Activated naive CD4-positive, alpha-beta T cell (primary cell): ENCODE measurements around the gene KIAA1958.
"Not testable (repeated sequence)": the region's sequence is repeated elsewhere in the genome, so short reads cannot be mapped to it uniquely, and the experiment has no call there.

ENCODE experiments used
- DNase-seq, 4 experiments: peaks; one replicate each; lab custom pipeline; 2025; lab: John Stamatoyannopoulos, UW

Gene KIAA1958

GRCh38 chr9:112663681-112664080, 177.1 kb downstream of the KIAA1958 start:
- no peak for DNase-seq

DNA sequence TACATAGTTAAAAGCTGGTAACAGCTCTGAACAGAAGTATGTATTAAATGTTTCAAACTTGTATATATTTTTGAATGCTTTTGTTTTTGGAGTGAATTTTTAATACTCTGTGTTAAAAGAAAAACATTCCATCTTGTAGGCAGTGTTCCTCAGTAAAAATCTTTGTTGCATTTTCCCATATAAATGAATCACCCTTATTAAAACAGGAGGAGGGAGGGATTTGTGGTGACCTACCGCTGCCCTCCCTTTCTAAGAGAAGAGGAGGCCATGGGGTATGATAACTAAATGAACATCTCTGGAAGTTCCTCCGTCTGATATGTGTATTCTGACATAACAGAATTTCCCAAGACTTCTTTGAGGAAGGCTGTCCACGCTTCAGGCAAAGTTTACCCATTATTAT, 177.9 kb downstream of the KIAA1958 start:
- DNase-seq = no peak

GRCh38 chr9:112665347-112665746, 178.7 kb downstream of the KIAA1958 start:
- DNase-seq = no peak

GRCh38 chr9:112669326-112669725, 182.7 kb downstream of the KIAA1958 start:
- no peak for DNase-seq

DNA sequence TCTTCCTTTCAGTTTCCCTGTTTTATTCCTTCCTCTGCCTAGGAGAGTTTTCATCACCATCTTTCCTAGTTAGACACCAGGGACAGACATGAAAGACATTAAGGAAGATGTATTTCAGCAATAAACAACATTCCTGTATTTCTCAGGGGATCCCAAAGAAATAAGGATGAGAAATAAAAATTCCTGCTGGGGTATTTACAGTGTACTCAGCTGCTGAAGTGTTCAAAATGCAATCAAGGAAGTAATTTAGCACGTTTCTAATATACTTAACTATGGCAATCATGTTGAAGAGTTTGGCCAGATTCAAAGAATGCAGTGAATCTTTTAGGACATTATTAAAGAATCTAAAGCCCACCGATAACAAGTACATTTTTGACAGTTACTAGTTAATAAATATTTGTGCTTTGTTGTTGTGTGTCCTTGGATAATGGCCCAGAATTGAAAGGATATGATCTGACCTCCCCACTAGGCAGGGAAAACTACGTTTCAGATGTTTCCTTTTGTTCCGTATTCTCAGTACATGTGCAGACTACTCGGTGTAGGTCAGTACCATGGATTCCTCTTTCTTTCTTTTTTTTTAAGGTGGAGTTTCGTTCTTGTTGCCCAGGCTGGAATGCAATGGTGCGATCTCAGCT, 184.5 kb downstream of the KIAA1958 start:
- no peak for DNase-seq

DNA sequence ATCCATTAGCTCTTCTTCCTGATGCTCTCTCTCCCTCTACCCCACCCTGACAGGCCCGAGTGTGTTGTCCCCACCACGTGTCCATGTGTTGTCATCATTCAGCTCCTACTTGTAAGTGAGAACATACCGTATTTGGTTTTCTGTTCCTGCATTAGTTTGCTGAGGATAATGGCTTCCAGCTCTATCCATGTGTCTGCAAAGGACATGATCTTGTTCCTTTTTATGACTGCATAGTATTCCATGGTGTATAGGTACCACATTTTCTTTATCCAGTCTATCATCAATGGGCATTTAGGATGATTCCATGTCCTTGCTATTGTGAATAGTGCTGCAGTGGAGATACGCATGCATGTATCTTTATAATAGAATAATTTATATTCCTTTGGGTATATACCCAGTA, 186.6 kb downstream of the KIAA1958 start:
- DNase-seq = not testable (repeated sequence)

GRCh38 chr9:112677040-112677439, 190.4 kb downstream of the KIAA1958 start:
- no peak for DNase-seq

DNA sequence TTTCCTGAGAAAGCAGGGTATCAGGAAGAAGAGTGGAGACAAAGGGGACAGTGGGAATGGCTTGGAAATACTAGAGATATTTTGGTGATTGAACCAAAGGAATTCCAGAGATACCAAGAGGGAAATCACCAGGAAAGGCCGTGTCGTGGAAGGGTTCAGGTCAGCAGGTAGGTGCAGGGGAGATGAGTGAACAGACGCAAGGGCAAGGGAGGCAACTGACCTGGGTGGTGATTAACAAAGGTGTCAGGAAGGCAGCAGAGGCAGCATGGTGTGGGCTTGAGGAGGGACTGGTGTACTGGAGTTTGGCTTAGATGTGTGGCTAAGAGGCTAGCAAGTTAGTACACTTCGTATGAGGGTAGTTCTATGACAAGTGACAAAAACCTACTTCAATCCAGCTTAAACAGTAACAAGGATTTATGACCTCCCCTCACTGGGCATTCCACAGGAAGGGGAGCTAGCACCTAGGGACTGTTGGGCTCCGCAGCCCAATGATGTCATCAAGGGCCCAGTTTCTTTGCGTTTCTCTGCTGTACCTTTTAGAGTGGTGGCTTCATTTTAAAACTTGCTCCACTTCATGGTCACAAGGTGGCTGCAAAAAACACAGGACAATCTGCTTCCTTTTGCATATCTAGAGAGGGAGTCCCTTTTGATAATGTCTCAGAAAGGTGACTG, 194.2 kb downstream of the KIAA1958 start:
- DNase-seq = no peak

DNA sequence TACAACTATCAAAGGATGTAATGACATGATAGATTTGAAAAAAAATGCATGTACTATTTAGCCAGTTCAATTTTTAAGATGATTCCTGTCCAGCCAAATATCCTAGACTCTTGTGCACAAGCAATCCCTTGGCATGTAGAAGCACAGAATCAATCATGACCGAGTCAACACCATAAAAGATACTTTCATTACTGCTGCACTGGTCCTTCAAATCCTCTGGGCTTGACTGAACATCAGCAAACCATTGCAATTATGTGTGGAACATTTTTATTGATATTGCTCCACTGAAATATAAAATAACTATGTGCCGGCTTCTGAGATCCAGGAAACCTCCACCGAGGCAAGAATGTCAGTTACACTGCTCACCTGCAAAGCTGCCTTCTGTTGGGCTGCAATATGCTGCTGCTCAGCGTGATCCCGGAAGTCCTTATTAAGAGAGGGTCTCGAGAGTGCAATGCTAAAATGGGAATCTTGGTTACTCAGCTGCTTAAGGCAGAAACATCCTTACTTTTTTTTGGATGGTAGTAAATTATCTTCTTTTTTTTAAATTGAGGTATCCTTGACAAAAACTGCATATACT, 202.6 kb downstream of the KIAA1958 start:
- DNase-seq = no peak

- no peak for DNase-seq
Observed at GRCh38 chr9:112694706-112695555, 208.3 kb downstream of the KIAA1958 start.

DNA sequence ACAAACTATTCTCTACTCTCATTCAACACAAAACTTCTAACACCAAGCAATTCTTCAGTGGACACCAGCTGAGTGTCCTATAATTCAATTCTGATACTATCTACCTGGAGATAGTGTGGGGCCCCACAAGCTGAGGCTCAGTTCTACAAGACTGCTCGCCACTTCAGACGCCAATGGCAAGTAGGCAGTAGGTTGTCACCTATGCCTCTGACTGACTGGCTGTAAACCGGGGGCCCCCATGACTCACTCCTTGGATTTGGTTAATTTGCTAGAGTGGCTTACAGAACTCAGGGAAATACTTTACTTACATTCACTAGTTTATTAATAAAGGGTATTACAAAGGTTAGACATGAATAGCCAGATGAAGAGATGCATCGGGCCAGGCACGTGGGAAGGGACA, 209.8 kb downstream of the KIAA1958 start:
- DNase-seq = no peak

DNA sequence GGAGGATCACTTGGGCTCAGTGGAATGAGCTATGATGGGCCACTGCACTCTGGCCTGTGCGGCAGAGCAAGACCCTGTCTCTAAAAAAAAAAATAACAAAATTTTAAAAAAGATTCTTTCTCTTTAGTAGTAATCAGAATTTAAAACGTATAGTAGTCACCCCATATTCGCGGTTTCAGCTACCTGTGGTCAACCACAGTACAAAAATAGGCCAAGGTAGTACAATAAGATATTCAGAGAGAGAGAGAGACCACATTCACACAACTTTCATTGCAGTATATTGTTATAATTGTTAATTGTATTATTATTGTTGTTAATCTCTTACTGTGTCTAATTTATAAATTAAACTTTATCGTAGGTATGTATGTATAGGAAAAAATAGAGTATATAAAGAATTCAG, 212.6 kb downstream of the KIAA1958 start:
- DNase-seq = no peak

DNA sequence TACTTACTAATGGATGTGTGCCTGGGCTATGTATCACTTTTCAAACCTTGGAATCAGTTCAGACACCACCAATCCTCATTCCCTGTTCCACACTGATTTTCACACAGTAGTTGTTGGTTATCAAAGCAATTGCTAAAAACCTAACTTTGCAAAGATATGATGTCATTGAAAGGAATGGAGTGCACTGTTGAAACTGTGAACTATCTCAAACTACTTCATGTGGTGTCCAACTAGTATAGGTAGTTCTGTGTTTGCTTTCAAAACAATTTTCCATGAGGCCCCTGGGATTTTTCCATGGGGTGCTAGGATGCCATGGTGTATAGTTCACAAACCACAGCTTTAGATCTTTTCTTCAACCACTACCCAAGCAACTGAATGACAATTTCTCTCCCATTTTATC, 213.5 kb downstream of the KIAA1958 start:
- no peak for DNase-seq

DNA sequence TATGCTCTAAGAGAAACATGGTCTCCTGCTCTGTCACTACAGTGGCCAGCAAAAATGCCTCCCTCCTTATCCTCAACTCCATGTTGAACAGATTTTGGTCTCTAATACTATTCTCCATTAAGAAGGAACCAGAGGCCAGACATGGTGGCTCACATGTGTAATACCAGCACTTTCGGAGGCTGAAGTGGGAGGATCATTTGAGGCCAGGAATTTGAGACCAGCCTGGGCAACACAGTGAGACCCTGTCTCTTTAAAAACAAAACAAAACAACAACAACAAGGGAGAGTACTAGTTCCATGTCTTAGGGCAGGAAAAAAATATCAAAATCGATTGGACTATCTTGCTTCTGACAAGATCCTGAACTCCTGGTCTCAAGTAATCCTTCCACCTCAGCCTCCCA, 216.7 kb downstream of the KIAA1958 start:
- no peak for DNase-seq

DNA sequence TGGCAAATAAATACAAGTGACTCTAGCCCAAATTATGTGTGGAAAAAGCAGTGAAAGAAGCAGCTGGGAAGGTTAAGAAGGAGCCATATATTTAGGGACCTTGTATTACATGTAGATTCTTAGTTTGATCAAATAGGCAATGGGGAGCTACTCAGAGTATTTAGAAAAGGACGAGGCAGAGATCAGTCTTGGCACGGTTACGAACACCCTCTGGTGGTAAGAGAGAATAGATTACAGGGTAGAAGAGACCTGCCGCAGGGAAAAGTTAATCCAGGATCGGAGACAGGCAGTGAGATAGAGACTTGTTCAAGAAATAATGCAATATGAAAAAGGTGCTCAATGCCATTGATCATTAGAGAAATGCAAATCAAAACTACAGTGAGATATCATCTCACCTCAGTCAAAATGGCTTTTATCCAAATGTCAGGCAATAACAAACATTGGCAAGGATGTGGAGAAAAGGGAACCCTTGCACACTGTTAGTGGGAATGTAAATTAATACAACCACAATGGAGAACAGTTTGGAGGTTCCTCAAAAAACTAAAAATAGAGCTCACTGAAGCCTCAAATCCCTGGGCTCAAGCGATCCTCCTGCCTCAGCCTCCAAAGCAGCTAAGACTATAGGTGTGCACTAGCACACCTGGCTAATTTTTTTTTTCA, 219.3 kb downstream of the KIAA1958 start:
- DNase-seq = no peak

- no peak for DNase-seq
Observed at GRCh38 chr9:112711050-112711689, 224.5 kb downstream of the KIAA1958 start.

- no peak for DNase-seq
Observed at GRCh38 chr9:112712678-112713077, 226.1 kb downstream of the KIAA1958 start.

GRCh38 chr9:112717661-112718331, 231.2 kb downstream of the KIAA1958 start, which contains the start of gene INIP:
Gene INIP, minus strand, starts transcription at chr9:112718117. Its CDS starts 1,632 bp downstream, at chr9:112716485.
- peak; percentile 87 to 94 (median 90) for DNase-seq
